ENCODE measurements around the gene ZNF579.

The ZNF579 gene

GRCh38 chr19:55598034-55598433 is 17.4 kb upstream of the ZNF579 start:
- DNase-seq (ENCODE audit: low spot score): no peak

GRCh38 chr19:55597501-55597921 is 16.9 kb upstream of the ZNF579 start:
- TF ChIP-seq CTCF (IDR thresholded peaks at IDR 0.05; ENCODE audit: extremely low read depth, missing control alignments): no peak
- DNase-seq (ENCODE audit: low spot score): no peak

More at GRCh38 chr19:55598034-55598433, 17.4 kb upstream of the ZNF579 start:
- TF ChIP-seq CTCF (IDR thresholded peaks at IDR 0.05; ENCODE audit: extremely low read depth, missing control alignments): no peak

DNA sequence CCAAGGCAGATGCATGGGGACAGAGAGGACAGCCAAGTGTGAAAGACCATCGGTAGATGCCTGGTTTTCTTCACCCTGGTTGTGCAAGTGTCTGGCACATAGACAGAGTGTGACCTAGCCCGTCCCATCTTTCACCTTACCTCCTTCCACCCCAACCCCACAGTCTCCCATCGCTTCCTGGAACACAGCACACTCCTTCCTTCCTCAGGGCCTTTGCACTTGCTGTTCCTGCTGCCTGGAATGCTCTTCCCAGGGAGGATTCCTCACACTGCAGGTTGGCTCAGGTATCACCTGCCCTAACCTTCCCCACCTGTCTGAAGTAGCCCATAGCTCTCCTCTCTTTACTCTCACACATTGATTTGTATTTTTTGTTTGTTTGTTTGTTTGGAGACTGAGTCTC is 15.7 kb upstream of the ZNF579 start:
- TF ChIP-seq CTCF (IDR thresholded peaks at IDR 0.05; ENCODE audit: extremely low read depth, missing control alignments): no peak

GRCh38 chr19:55594996-55595545 is 14.4 kb upstream of the ZNF579 start:
- DNase-seq (ENCODE audit: low spot score): no peak
- no peak for TF ChIP-seq CTCF (IDR thresholded peaks at IDR 0.05; ENCODE audit: extremely low read depth, missing control alignments)

More for the DNA sequence above, 15.7 kb upstream of the ZNF579 start:
- DNase-seq (ENCODE audit: low spot score): no peak

GRCh38 chr19:55593096-55593772 is 12.6 kb upstream of the ZNF579 start:
- DNase-seq (ENCODE audit: low spot score): no peak
- TF ChIP-seq CTCF (IDR thresholded peaks at IDR 0.05; ENCODE audit: extremely low read depth, missing control alignments): no peak

DNA sequence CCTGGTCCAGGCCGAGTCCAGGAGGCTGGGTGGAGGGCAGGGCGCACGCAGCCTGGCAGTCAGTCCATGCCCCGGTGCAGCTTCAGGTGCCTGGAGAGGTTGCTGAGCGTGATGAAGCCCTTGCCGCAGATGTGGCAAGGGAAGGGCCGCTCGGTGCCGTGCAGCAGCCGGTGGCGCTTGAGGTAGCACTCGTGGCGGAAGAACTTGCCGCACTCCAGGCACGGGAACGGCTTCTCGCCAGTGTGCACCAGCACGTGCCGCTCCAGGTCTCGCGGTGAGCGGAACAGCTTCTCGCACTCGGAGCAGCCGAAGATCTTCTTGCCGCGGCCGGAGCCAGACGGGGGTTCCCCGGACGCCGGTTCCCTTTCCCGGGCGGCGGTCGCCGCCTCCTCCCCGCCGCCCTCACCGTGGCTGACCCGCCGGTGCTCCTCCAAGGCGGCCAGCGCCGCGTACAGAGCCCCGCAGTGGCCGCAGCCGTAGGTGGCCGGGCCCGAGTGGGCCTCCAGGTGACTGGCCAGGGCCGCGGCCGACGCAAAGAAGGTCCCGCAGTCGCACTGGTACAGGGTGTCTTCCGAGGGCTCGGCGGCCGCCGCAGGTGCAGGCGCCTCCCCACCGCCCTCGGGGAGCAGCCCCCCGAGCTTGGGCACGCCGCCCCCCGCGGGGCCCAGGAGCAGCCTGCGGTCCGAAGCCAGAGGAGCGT is 11.9 kb upstream of the ZNF579 start:
- no peak for TF ChIP-seq CTCF (IDR thresholded peaks at IDR 0.05; ENCODE audit: extremely low read depth, missing control alignments)

DNA sequence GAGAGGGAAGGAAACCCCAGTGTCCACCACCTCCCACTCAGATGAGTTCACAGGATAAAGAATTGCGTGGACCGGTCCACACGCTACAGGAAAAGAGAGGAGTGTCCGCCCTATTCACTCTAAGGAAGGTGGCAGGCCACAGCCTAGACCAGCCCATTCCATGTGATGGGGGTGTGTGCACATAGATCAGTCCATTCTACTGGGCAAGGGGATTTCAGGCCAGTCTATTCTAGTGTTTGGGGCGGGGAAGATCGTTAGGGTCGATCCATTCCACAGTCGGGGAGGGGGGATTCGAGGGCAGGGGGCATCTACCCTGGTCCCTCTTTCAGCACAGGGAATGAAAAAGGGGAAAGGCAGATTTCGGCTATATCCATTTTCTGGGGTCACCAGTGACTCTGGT is 10.9 kb upstream of the ZNF579 start:
- TF ChIP-seq CTCF (IDR thresholded peaks at IDR 0.05; ENCODE audit: extremely low read depth, missing control alignments): no peak
- no peak for DNase-seq (ENCODE audit: low spot score)

More for the DNA sequence above, 11.9 kb upstream of the ZNF579 start:
- DNase-seq (ENCODE audit: low spot score): no peak
